Activated naive CD8-positive, alpha-beta T cell treated with anti-CD3 and anti-CD28 coated beads, Interleukin-2, amount 50 U/mL, for 24 hours (primary cell): ENCODE data around the gene NAPB.

Source experiments
- ATAC-seq: fragments of 150-1000 bp; cut with Tn5 transposase; one replicate; pipeline ENCODE4 v1.10.0; 2021
- DNase-seq: peaks from one replicate; pipeline ENCODE4 v3.0.0; 2021
- H3K27ac Mint-ChIP-seq: one replicate; pipeline ENCODE4 v1.8.0; 2021; ENCODE audit warnings: mild to moderate bottlenecking, mixed read lengths
- H3K27me3 Mint-ChIP-seq: one replicate; pipeline ENCODE4 v1.8.0; 2021; ENCODE audit warnings: mixed read lengths
- H3K36me3 Mint-ChIP-seq: one replicate; pipeline ENCODE4 v1.8.0; 2021; ENCODE audit warnings: low read depth, mixed read lengths
- H3K4me1 Mint-ChIP-seq: one replicate; pipeline ENCODE4 v1.8.0; 2021; ENCODE audit warnings: mixed read lengths
- H3K4me3 Mint-ChIP-seq: one replicate; pipeline ENCODE4 v1.8.0; 2021; ENCODE audit warnings: mild to moderate bottlenecking, moderate library complexity, mixed read lengths
- H3K9me3 Mint-ChIP-seq: one replicate; pipeline ENCODE4 v1.8.0; 2021; ENCODE audit warnings: mixed read lengths

NAPB gene

GRCh38 chr20:23403751-23404150, 17.5 kb downstream of the NAPB start:
- no peak overlapping the region for H3K27ac Mint-ChIP-seq

GRCh38 chr20:23401051-23401450, 20.2 kb downstream of the NAPB start:
- peak overlapping the region; percentile 6 for H3K27ac Mint-ChIP-seq
- H3K36me3 Mint-ChIP-seq, result peaks cover 21% of the 10 kb centered on the region

More at GRCh38 chr20:23403751-23404150, 17.5 kb downstream of the NAPB start:
- H3K4me1 Mint-ChIP-seq, result peaks cover 62% of the 10 kb centered on the region
- no peaks in the 10 kb centered on the region for H3K9me3 Mint-ChIP-seq
- peaks cover 21% of the 10 kb centered on the region for H3K36me3 Mint-ChIP-seq
- no peak for ATAC-seq
- H3K4me3 Mint-ChIP-seq, result no peak overlapping the region
- no peak for DNase-seq
- H3K27me3 Mint-ChIP-seq, result no peaks in the 10 kb centered on the region

GRCh38 chr20:23399568-23400241, 21.6 kb downstream of the NAPB start:
- Mint-ChIP-seq H3K36me3 (peaks cover 27% of the 10 kb centered on the region), H3K4me3 (peak overlapping the region; percentile 31), H3K27ac (peak overlapping the region; percentile 80), H3K27me3 (no peaks in the 10 kb centered on the region), H3K4me1 (peaks cover 46% of the 10 kb centered on the region), H3K9me3 (no peaks in the 10 kb centered on the region)
- DNase-seq (no peak), ATAC-seq (peak; percentile 92)

More at GRCh38 chr20:23401051-23401450, 20.2 kb downstream of the NAPB start:
- H3K9me3 Mint-ChIP-seq, result no peaks in the 10 kb centered on the region
- no peaks in the 10 kb centered on the region for H3K27me3 Mint-ChIP-seq
- no peak overlapping the region for H3K4me3 Mint-ChIP-seq
- ATAC-seq (no peak), DNase-seq (no peak)
- H3K4me1 Mint-ChIP-seq, result peaks cover 50% of the 10 kb centered on the region

- no peaks in the 10 kb centered on the region for H3K9me3 Mint-ChIP-seq
- H3K36me3 Mint-ChIP-seq, result peaks cover 38% of the 10 kb centered on the region
- DNase-seq, result no peak
- H3K27me3 Mint-ChIP-seq, result no peaks in the 10 kb centered on the region
- peak; percentile 30 for ATAC-seq
- peak overlapping the region; percentile 43 for H3K4me3 Mint-ChIP-seq
- H3K27ac Mint-ChIP-seq, result peak overlapping the region; percentile 67
- peaks cover 46% of the 10 kb centered on the region for H3K4me1 Mint-ChIP-seq
These were observed 23.3 kb downstream of the NAPB start for GRCh38 chr20:23397961-23398360.

GRCh38 chr20:23396950-23397627, 24.2 kb downstream of the NAPB start:
- no peak for DNase-seq
- no peak overlapping the region for H3K27ac Mint-ChIP-seq
- no peaks in the 10 kb centered on the region for H3K9me3 Mint-ChIP-seq
- no peak for ATAC-seq
- H3K4me1 Mint-ChIP-seq, result peaks cover 43% of the 10 kb centered on the region
- no peaks in the 10 kb centered on the region for H3K27me3 Mint-ChIP-seq
- peaks cover 34% of the 10 kb centered on the region for H3K36me3 Mint-ChIP-seq
- H3K4me3 Mint-ChIP-seq, result no peak overlapping the region

GRCh38 chr20:23393996-23394775, 27.1 kb downstream of the NAPB start:
- H3K36me3 Mint-ChIP-seq, result peaks cover 43% of the 10 kb centered on the region
- ATAC-seq (peak; percentile 24), DNase-seq (no peak)
- H3K27ac Mint-ChIP-seq, result peak overlapping the region; percentile 7
- peaks cover 18% of the 10 kb centered on the region for H3K4me1 Mint-ChIP-seq
- no peaks in the 10 kb centered on the region for H3K27me3 Mint-ChIP-seq
- H3K9me3 Mint-ChIP-seq, result no peaks in the 10 kb centered on the region
- H3K4me3 Mint-ChIP-seq, result no peak overlapping the region

GRCh38 chr20:23391707-23392310, 29.5 kb downstream of the NAPB start:
- Mint-ChIP-seq H3K9me3 (no peaks in the 10 kb centered on the region), H3K4me3 (no peak overlapping the region), H3K36me3 (peaks cover 56% of the 10 kb centered on the region), H3K27me3 (no peaks in the 10 kb centered on the region), H3K27ac (no peak overlapping the region), H3K4me1 (peaks cover 1% of the 10 kb centered on the region)
- ATAC-seq (no peak), DNase-seq (no peak)

- Mint-ChIP-seq H3K4me1 (no peaks in the 10 kb centered on the region), H3K27me3 (no peaks in the 10 kb centered on the region), H3K4me3 (no peak overlapping the region), H3K9me3 (no peaks in the 10 kb centered on the region), H3K27ac (no peak overlapping the region), H3K36me3 (peaks cover 62% of the 10 kb centered on the region)
- DNase-seq (no peak), ATAC-seq (no peak)
These were observed 31.1 kb downstream of the NAPB start for GRCh38 chr20:23390091-23390774.

GRCh38 chr20:23387118-23387443, 34.2 kb downstream of the NAPB start:
- DNase-seq (no peak), ATAC-seq (no peak)
- Mint-ChIP-seq H3K4me1 (peaks cover 4% of the 10 kb centered on the region), H3K27me3 (no peaks in the 10 kb centered on the region), H3K4me3 (no peak overlapping the region), H3K27ac (no peak overlapping the region), H3K36me3 (peaks cover 68% of the 10 kb centered on the region), H3K9me3 (peaks cover 4% of the 10 kb centered on the region)

- H3K4me1 Mint-ChIP-seq, result peaks cover 4% of the 10 kb centered on the region
- peaks cover 67% of the 10 kb centered on the region for H3K36me3 Mint-ChIP-seq
- no peak overlapping the region for H3K27ac Mint-ChIP-seq
These were observed 34.8 kb downstream of the NAPB start for GRCh38 chr20:23386304-23387117.

GRCh38 chr20:23381876-23382275, 39.4 kb downstream of the NAPB start:
- Mint-ChIP-seq H3K27ac (no peak overlapping the region), H3K4me3 (no peak overlapping the region), H3K9me3 (peaks cover 4% of the 10 kb centered on the region), H3K27me3 (no peaks in the 10 kb centered on the region), H3K36me3 (peaks cover 45% of the 10 kb centered on the region), H3K4me1 (peaks cover 4% of the 10 kb centered on the region)
- ATAC-seq (no peak), DNase-seq (no peak)

More at GRCh38 chr20:23386304-23387117, 34.8 kb downstream of the NAPB start:
- Mint-ChIP-seq H3K4me3 (no peak overlapping the region), H3K27me3 (no peaks in the 10 kb centered on the region), H3K9me3 (peaks cover 4% of the 10 kb centered on the region)
- DNase-seq (no peak), ATAC-seq (no peak)

GRCh38 chr20:23379772-23380171, 41.5 kb downstream of the NAPB start:
- ATAC-seq, result no peak
- no peak overlapping the region for H3K4me3 Mint-ChIP-seq
- H3K27ac Mint-ChIP-seq, result no peak overlapping the region
- peaks cover 4% of the 10 kb centered on the region for H3K9me3 Mint-ChIP-seq
- peaks cover 6% of the 10 kb centered on the region for H3K4me1 Mint-ChIP-seq
- no peak for DNase-seq
- H3K27me3 Mint-ChIP-seq, result no peaks in the 10 kb centered on the region
- peaks cover 52% of the 10 kb centered on the region for H3K36me3 Mint-ChIP-seq

GRCh38 chr20:23375827-23376226, 45.5 kb downstream of the NAPB start:
- Mint-ChIP-seq H3K36me3 (peaks cover 50% of the 10 kb centered on the region), H3K27ac (peak overlapping the region; percentile 75), H3K9me3 (no peaks in the 10 kb centered on the region), H3K4me1 (peaks cover 2% of the 10 kb centered on the region), H3K27me3 (no peaks in the 10 kb centered on the region), H3K4me3 (no peak overlapping the region)
- no peak for ATAC-seq
- no peak for DNase-seq
